ENCODE measurements around the gene CYB5R2. TPM values are rescaled to one million over a fixed set of nuclear protein-coding genes. Genes with fewer than 3 reads are reported as not detected.

The CYB5R2 gene
- total RNA-seq, 2 experiments from 2014 or later: not detected

GRCh38 chr11:7622721-7623120 is 50.6 kb downstream of the CYB5R2 start:
- ChIA-PET POLR2A (no interaction called here), CTCF (interaction anchor here (1.6 kb wide), 1 partner anchor 37 kb away, joined by 3 read pairs; no protein-coding TSS in a partner anchor)
- H3K36me3 Mint-ChIP-seq (ENCODE audit: low read depth): peaks cover 91% of the 10 kb centered on the region

GRCh38 chr11:7621554-7621953 is 51.7 kb downstream of the CYB5R2 start:
- CTCF ChIA-PET: interaction anchor here (1.6 kb wide), 1 partner anchor 36 kb away, joined by 3 read pairs; no protein-coding TSS in a partner anchor
- Mint-ChIP-seq H3K27ac (no peak overlapping the region), H3K9me3 (no peaks in the 10 kb centered on the region), H3K36me3 (ENCODE audit: low read depth) (peaks cover 85% of the 10 kb centered on the region), H3K4me1 (ENCODE audit: low read depth) (no peaks in the 10 kb centered on the region), H3K4me3 (no peak overlapping the region), H3K27me3 (no peaks in the 10 kb centered on the region)
- no peaks in the 10 kb centered on the region for H3K36me3 ChIP-seq (ENCODE audit: insufficient read depth, low read length)
- ATAC-seq (ENCODE audit: poor library complexity): no peak
- DNase-seq: no peak
- H3K27ac ChIP-seq (ENCODE audit: low read depth in 1 of 2, low read length in 2 of 2): no peak overlapping the region
- intact Hi-C loops (cut with DNase I, micrococcal nuclease): no loop called here
- POLR2A ChIA-PET: no interaction called here
- no peaks in the 10 kb centered on the region for H3K4me1 ChIP-seq (ENCODE audit: insufficient read depth, low read length)
- no peaks in the 10 kb centered on the region for H3K27me3 ChIP-seq (ENCODE audit: control insufficient read depth in 1 of 2, insufficient read depth in 2 of 2, low read length in 2 of 2)
- no peaks in the 10 kb centered on the region for H3K9me3 ChIP-seq (ENCODE audit: control insufficient read depth in 1 of 2, insufficient read depth in 1 of 2, low read length in 2 of 2)
- H3K4me3 ChIP-seq (ENCODE audit: low read length): no peak overlapping the region
- TF ChIP-seq, protein P1, sequence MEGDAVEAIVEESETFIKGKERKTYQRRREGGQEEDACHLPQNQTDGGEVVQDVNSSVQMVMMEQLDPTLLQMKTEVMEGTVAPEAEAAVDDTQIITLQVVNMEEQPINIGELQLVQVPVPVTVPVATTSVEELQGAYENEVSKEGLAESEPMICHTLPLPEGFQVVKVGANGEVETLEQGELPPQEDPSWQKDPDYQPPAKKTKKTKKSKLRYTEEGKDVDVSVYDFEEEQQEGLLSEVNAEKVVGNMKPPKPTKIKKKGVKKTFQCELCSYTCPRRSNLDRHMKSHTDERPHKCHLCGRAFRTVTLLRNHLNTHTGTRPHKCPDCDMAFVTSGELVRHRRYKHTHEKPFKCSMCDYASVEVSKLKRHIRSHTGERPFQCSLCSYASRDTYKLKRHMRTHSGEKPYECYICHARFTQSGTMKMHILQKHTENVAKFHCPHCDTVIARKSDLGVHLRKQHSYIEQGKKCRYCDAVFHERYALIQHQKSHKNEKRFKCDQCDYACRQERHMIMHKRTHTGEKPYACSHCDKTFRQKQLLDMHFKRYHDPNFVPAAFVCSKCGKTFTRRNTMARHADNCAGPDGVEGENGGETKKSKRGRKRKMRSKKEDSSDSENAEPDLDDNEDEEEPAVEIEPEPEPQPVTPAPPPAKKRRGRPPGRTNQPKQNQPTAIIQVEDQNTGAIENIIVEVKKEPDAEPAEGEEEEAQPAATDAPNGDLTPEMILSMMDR (IDR thresholded peaks at IDR 0.05): no peak

More at GRCh38 chr11:7622721-7623120, 50.6 kb downstream of the CYB5R2 start:
- Histone ChIP-seq H3K4me1 (ENCODE audit: insufficient read depth, low read length) (no peaks in the 10 kb centered on the region), H3K4me3 (ENCODE audit: low read length) (no peak overlapping the region), H3K27ac (ENCODE audit: low read depth in 1 of 2, low read length in 2 of 2) (no peak overlapping the region), H3K9me3 (ENCODE audit: control insufficient read depth in 1 of 2, insufficient read depth in 1 of 2, low read length in 2 of 2) (no peaks in the 10 kb centered on the region), H3K27me3 (ENCODE audit: control insufficient read depth in 1 of 2, insufficient read depth in 2 of 2, low read length in 2 of 2) (no peaks in the 10 kb centered on the region), H3K36me3 (ENCODE audit: insufficient read depth, low read length) (no peaks in the 10 kb centered on the region)
- no peaks in the 10 kb centered on the region for H3K27me3 Mint-ChIP-seq
- TF ChIP-seq, protein P1 (IDR thresholded peaks at IDR 0.05): no peak
- H3K4me1 Mint-ChIP-seq (ENCODE audit: low read depth): no peaks in the 10 kb centered on the region
- DNase-seq (no peak), ATAC-seq (ENCODE audit: poor library complexity) (no peak)
- no peaks in the 10 kb centered on the region for H3K9me3 Mint-ChIP-seq
- H3K4me3 Mint-ChIP-seq: no peak overlapping the region
- intact Hi-C loops (cut with DNase I, micrococcal nuclease): no loop called here
- H3K27ac Mint-ChIP-seq: no peak overlapping the region

DNA sequence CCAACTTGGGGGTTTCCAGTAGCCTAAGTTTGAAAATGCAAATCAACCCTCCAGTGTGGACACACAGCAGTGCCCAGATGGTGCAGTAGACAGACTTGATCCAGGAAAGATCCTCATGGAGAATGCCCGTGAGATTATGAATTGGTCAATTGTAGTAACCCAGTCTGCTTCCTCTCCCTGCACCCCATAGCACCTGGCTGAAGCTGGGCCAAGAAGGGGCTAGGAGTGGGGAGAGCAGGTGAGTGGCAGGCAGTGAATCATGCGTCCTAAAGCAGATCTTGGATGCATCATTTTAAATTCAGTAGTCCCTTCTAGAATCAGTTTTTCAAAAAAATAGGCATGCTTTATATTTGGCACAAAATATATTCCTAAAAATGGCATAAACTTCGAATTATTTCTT is 52.2 kb downstream of the CYB5R2 start:
- intact Hi-C loops (cut with DNase I, micrococcal nuclease): no loop called here
- no peak overlapping the region for H3K4me3 Mint-ChIP-seq
- H3K27me3 Mint-ChIP-seq: no peaks in the 10 kb centered on the region
- CTCF ChIA-PET: no interaction called here
- Histone ChIP-seq H3K9me3 (ENCODE audit: control insufficient read depth in 1 of 2, insufficient read depth in 1 of 2, low read length in 2 of 2) (no peaks in the 10 kb centered on the region), H3K27me3 (ENCODE audit: control insufficient read depth in 1 of 2, insufficient read depth in 2 of 2, low read length in 2 of 2) (no peaks in the 10 kb centered on the region), H3K4me1 (ENCODE audit: insufficient read depth, low read length) (no peaks in the 10 kb centered on the region), H3K27ac (ENCODE audit: low read depth in 1 of 2, low read length in 2 of 2) (no peak overlapping the region), H3K36me3 (ENCODE audit: insufficient read depth, low read length) (no peaks in the 10 kb centered on the region), H3K4me3 (ENCODE audit: low read length) (no peak overlapping the region)
- DNase-seq: no peak
- peaks cover 85% of the 10 kb centered on the region for H3K36me3 Mint-ChIP-seq (ENCODE audit: low read depth)
- POLR2A ChIA-PET: no interaction called here
- H3K9me3 Mint-ChIP-seq: no peaks in the 10 kb centered on the region
- no peak overlapping the region for H3K27ac Mint-ChIP-seq
- TF ChIP-seq, protein P1 (IDR thresholded peaks at IDR 0.05): no peak
- H3K4me1 Mint-ChIP-seq (ENCODE audit: low read depth): no peaks in the 10 kb centered on the region
- no peak for ATAC-seq (ENCODE audit: poor library complexity)
